GM18520 (cell line): ENCODE data around the gene GNG2.

Source experiments
- ATAC-seq: cut with Tn5 transposase; IDR thresholded peaks from one replicate; pipeline ENCODE4 v1.9.1; 2021; ENCODE audit not compliant: unreplicated experiment

The GNG2 gene

DNA sequence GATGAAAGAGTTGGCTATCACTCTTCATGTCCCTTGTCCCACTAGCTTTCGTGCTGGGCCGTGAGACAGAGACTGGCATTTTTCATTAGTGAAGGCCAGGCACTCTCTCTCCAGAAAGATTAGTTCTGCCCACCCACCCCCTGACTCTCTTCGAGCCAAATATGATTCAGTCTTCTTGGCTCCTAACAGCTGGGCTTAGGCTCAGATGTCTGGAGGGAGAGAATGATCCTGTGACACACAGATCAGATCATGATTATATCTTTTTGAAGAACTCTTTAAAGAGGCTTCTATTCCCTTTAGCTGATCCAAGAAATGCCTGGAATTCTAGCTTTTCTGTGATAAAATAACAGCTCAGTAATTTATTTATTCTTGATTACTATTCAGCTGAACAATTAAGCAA lies 5.2 kb upstream of the GNG2 start:
- ATAC-seq = no peak

- no peak for ATAC-seq
Measured at GRCh38 chr14:51856792-51857296, 3.6 kb upstream of the GNG2 start.

GRCh38 chr14:51859131-51859530 lies 1.3 kb upstream of the GNG2 start:
- no peak for ATAC-seq

DNA sequence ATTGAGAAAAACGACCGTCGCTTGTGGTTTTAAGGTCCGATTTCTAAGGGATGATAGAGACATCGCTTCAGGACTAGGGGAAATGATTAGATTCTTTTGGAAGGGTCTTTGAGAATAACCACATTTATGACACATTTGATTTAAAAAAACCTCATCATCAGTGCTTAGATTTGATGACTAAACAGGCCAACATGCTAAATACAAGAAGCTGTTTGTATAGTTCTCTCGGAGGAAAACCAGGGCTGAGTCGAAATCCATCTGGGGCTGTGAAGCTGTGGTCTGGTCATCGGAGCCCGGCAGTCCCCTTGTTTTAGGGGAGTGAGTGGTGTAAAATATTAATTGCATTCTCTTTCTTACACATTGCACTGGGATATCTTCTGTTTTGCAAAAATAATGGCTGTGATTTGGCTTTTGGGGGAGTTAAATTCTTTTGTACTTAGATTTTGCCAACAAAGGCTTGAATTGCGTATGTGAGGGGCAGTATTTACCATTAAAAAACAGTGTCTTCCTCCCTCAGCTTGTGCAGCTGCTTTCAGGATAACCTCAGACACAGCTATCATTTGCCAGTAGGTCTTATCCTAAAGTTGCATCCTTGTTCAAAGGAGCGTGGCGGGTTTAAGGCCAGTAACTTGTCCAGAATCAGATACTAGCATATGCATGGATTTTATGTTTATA lies 550 bp downstream of the GNG2 start:
- no peak for ATAC-seq

GRCh38 chr14:51862176-51862796 lies 1.9 kb downstream of the GNG2 start:
- ATAC-seq = no peak

DNA sequence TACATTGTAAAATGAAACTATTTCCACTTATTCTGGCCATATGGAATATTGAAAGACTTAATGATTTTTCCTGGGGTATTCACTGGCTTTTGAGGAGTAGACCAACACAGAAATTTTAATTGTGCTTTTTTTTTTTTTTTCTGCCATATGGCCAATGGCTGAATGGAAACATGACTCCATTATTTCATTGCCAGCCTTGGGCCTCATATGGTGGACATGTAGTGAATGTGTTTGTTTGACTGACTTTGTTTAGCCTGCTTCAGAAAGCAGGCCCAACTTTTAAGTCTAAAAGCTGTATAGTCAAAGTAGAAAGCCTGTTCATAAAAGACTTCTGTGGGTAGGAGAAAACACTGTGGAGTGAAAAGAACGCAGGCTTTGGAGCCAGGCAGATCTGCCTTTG lies 2.4 kb downstream of the GNG2 start:
- no peak for ATAC-seq

DNA sequence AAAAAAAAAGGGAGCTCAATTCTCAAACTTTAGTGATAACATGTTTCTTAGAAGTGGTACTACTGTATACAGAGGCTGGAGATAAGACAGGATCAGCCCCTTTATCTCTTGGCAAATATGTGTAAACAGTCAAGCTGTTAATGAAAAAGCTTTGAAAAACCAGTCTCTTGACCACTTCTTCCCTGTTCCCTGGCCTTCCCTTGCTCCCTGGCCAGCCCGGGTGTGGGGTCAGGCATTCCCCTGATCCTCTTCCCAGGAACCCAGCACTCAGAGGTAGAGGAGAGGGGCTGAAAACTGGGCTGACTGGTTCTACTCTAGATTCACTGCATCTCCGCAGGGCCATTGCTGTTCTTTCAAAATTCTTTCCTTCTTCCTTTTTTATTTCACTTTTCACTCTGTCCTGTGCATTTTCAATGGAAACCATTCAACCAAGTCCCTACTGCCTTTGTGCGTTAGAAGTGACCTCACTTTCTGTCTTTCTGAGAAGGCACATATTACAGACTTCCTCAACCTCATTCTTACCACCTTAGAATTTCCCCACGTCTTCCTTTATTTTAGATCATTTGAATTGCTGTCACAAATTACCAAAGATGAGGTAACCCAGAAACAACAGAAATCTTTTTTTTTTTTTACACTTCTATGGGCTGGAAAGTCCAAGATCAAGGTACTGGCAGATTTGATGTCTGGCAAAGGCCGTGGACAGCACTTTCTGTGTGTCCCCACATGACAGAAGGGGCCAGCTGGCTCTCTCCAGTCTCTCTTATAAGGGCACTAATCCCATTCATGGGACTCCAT lies 5.7 kb downstream of the GNG2 start:
- ATAC-seq = no peak

GRCh38 chr14:51867741-51868140 lies 7.3 kb downstream of the GNG2 start:
- no peak for ATAC-seq

- no peak for ATAC-seq
Measured at GRCh38 chr14:51868405-51868804, 8.0 kb downstream of the GNG2 start.

DNA sequence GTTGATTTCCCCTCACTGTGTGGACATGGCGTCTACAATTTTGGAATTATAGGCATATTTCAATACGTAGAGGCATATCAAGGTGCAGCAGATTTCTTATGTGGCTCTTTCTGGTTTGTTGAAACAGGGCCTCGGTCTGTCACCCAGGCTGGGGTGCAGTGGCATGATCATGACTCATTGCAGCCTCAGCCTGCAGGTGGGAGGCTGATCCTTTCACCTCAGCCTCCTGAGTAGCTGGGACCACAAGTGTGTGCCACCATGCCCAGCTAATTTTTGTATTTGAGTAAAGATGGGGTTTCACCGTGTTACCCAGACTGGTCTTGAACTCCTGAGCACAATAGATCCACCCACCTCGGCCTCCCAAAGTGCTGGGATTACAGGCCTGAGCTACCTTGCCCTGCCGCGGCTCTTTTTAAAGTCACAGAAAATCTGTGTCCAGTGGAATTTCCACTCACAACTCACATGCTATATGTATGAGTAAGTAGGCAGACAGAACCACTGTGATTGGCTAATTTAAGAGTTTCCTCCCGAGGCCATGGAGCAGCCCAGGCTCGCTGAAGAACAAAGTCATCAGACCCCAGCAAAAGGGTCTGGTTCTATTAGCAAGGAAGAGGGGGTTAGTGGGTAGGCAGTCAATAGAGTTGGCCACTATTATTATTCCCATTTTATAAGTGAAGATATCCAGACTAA lies 9.1 kb downstream of the GNG2 start:
- ATAC-seq = no peak

GRCh38 chr14:51870606-51871005 lies 10.2 kb downstream of the GNG2 start:
- no peak for ATAC-seq

GRCh38 chr14:51871846-51872245 lies 11.4 kb downstream of the GNG2 start:
- ATAC-seq = no peak

GRCh38 chr14:51872396-51872795 lies 12.0 kb downstream of the GNG2 start:
- no peak for ATAC-seq

- ATAC-seq = peak; percentile 89
Measured at GRCh38 chr14:51873221-51873893, 12.9 kb downstream of the GNG2 start.

DNA sequence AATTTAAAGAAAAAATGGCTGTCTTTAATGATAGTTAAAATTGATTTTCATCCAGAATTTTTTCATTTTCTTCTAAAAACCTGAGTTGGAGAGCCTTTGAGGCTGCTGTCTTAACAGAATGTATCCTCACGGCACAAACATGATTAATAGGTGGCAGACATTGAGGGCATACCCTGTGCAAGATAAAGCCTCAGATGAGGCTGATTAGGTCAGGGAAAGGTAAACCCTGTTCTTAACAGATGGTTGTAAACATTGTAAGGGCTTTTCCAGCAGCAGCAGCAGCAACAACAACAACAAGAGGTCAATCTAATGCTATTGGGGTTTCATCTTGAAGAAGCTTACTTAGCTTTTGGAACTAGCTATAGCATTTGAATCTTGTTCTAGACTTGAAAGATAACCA lies 17.4 kb downstream of the GNG2 start:
- ATAC-seq = no peak

- no peak for ATAC-seq
Measured at GRCh38 chr14:51879170-51879569, 18.8 kb downstream of the GNG2 start.

- no peak for ATAC-seq
Measured at GRCh38 chr14:51880835-51881580, 20.6 kb downstream of the GNG2 start.

DNA sequence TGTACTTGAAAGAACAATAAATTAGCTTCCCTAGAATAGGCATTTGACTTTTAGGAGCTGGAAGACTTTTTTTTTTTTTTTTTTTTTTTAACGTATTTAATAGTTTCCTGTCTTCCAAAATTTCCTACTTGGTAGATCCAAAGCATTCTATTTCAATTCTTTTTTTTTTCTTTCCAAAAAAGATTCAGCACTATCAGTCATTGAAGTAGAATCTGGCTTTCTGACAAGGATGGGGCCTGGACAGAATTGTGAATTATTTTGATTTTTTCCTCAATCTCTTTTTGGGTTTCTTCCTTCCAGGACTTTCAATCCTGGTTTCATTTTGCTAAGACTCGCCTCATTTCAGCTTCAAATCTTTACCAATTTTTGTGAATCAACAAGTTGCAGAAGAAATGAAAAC lies 21.2 kb downstream of the GNG2 start:
- ATAC-seq = no peak

- no peak for ATAC-seq
Measured at GRCh38 chr14:51883232-51883631, 22.8 kb downstream of the GNG2 start.
